Stomach smooth muscle (tissue), 2 donors: Measurements from ENCODE around the gene HSPA1L.

ENCODE experiments used
- H3K27ac ChIP-seq: one replicate; pipeline ENCODE4 v1.7.0; 2013; ENCODE audit warnings: mild to moderate bottlenecking, low read length, inconsistent platforms
- H3K27me3 ChIP-seq, 2 donors: one replicate each; pipeline ENCODE4 v1.7.0; 2013; ENCODE audit warnings: low read length in 2 of 2; ENCODE audit not compliant: insufficient read depth in 2 of 2, control insufficient read depth in 1 of 2
- H3K36me3 ChIP-seq, 2 donors: one replicate each; pipeline ENCODE4 v1.7.0; 2013; ENCODE audit warnings: low read length in 2 of 2; ENCODE audit not compliant: control insufficient read depth in 2 of 2, insufficient read depth in 2 of 2
- H3K4me1 ChIP-seq: one replicate; pipeline ENCODE4 v1.7.0; 2013; ENCODE audit warnings: low read length; ENCODE audit not compliant: control insufficient read depth, insufficient read depth
- H3K4me3 ChIP-seq, 2 donors: one replicate each; pipeline ENCODE4 v1.7.0; 2013; ENCODE audit warnings: low read length in 2 of 2
- H3K9ac ChIP-seq, 2 donors: one replicate each; pipeline ENCODE4 v1.7.0; 2013; ENCODE audit warnings: low read length in 2 of 2, mild to moderate bottlenecking in 1 of 2
- H3K9me3 ChIP-seq, 2 donors: one replicate each; pipeline ENCODE4 v1.7.0; 2013; ENCODE audit warnings: low read length in 2 of 2; ENCODE audit not compliant: control insufficient read depth in 2 of 2
- donor health status: healthy.
- donor health status: Pancreatic carcinoma.

Gene HSPA1L

DNA sequence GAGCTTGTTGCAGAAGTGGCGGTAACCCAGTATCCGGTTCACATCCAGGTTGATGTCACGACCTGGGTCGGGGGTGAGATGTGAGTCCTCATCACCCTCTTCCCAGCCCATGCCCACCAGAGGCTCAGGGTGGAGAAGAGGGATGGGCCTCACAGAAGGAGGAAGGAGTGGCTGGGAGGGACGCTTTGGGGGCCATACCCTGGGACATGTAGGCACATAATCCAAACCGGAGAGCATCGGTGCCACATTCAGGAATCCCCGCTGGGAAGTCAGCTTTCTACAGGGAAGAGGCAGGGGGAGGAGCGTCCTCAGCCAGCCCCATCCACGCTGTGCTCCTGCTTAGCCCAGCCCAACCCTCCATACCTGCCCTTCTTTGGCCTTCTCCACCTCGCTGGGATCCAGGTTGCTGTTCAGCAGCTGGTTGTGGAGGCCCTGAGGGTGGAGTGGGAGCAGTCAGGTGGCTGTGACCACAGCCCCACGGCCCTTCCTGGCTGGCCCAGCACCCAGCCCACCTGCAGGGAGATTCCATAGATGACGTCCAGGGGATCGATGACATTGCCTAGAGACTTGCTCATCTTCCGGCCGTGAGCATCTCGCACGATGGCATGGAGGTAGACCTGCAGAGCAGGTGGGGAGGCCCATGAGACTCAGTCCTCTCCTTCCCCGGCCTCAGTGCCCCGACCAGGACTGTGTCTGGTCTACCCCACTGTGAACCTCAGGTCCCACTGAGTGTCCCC lies 34.4 kb downstream of the HSPA1L start:
- H3K4me1 ChIP-seq, result peaks cover 9% of the 10 kb centered on the region
- H3K9me3 ChIP-seq, result no peaks in the 10 kb centered on the region
- no peak overlapping the region for H3K27ac ChIP-seq
- peaks cover 44 to 47% of the 10 kb centered on the region in 2 donors for H3K36me3 ChIP-seq
- no peak overlapping the region for H3K9ac ChIP-seq
- no peak overlapping the region for H3K4me3 ChIP-seq
- H3K27me3 ChIP-seq, result no peaks in the 10 kb centered on the region

- Histone ChIP-seq H3K4me3 (no peak overlapping the region), H3K9ac (no peak overlapping the region), H3K4me1 (peaks cover 9% of the 10 kb centered on the region), H3K27me3 (no peaks in the 10 kb centered on the region), H3K27ac (no peak overlapping the region), H3K9me3 (no peaks in the 10 kb centered on the region), H3K36me3 (peaks cover 37 to 40% of the 10 kb centered on the region in 2 donors)
These were observed 35.2 kb downstream of the HSPA1L start for GRCh38 chr6:31779908-31780307.

DNA sequence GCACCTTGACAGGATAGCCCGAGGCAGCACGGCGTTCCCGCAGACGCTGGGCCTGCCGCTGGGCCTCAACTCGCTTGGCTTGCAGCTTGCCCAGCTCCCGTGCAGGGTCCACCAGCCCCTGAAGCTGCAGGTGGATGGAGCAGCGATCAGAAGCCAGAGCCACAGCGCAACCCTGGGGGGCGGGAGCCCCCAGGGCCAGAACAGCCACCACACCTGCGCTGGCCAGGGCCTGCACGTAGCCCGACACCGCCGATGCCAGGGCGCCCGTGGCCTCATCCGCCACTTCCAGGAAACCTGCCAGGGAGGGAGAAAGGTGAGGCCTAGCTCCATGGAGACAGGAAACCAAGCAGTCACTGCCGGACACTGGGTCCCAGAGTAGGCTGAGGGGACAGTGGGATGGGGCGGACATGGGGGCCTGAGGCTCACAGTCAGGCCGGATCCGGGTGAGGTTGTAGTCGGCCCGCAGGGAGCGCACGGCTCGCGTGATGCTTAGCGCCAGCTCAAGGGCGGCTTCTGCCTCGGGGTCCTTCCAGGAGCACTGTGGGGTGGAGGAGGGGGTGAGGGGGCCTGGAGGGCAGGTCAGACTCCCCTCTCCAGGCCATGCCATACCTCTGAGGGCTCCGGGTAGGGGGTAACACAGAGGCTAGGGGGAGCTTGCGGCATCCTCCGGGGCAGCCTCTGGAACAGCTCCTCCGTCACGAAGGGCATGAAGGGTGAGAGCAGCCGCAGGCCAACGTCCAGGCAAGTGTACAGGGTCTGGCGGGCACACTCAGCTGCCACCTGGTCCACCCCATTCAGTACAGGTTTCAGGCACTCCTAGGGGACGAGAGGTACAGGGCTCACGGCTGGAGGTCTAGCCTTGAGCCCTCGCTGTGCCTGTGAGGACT lies 35.8 kb downstream of the HSPA1L start:
- Histone ChIP-seq H3K4me3 (no peak overlapping the region), H3K36me3 (peaks cover 31 to 33% of the 10 kb centered on the region in 2 donors), H3K27ac (no peak overlapping the region)

DNA sequence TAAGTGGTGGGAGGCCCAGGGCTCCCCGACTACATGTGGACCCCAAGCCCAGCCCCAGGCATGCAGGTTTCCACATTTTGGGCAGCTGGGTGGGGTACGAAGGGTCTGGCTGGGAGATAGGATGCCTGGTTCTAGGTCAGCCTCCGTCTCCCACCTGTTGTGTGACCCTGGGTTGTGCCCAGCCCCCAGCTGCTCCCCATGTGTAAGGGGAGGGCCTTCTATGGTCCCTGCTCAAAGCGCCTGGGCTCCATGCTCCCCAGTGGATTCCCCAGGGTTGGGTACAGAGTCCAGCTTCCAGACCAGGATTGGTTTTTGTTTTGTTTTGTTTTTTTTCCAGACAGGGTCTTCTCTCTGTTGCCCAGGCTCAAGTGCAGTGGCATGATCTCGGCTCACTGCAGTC lies 36.9 kb downstream of the HSPA1L start:
- H3K27ac ChIP-seq, result no peak overlapping the region
- no peaks in the 10 kb centered on the region for H3K9me3 ChIP-seq
- peaks cover 28% of the 10 kb centered on the region in 2 donors for H3K36me3 ChIP-seq
- no peak overlapping the region for H3K4me3 ChIP-seq
- no peaks in the 10 kb centered on the region for H3K27me3 ChIP-seq
- peaks cover 9% of the 10 kb centered on the region for H3K4me1 ChIP-seq
- H3K9ac ChIP-seq, result no peak overlapping the region

More for the DNA sequence above, 35.8 kb downstream of the HSPA1L start:
- H3K4me1 ChIP-seq, result peaks cover 9% of the 10 kb centered on the region
- H3K9ac ChIP-seq, result no peak overlapping the region
- no peaks in the 10 kb centered on the region for H3K27me3 ChIP-seq
- no peaks in the 10 kb centered on the region for H3K9me3 ChIP-seq

GRCh38 chr6:31777667-31778050 lies 37.4 kb downstream of the HSPA1L start:
- no peak overlapping the region for H3K4me3 ChIP-seq
- no peak overlapping the region for H3K27ac ChIP-seq
- no peaks in the 10 kb centered on the region for H3K27me3 ChIP-seq
- peaks cover 23 to 25% of the 10 kb centered on the region in 2 donors for H3K36me3 ChIP-seq
- no peaks in the 10 kb centered on the region for H3K9me3 ChIP-seq
- H3K4me1 ChIP-seq, result peaks cover 9% of the 10 kb centered on the region
- H3K9ac ChIP-seq, result no peak overlapping the region

GRCh38 chr6:31776989-31777666 lies 38.0 kb downstream of the HSPA1L start, which contains the start of gene VWA7:
VWA7 (minus strand) TSS chr6:31777328; CDS start chr6:31776779, 549 bp downstream.
- Histone ChIP-seq H3K27me3 (no peaks in the 10 kb centered on the region), H3K27ac (no peak within 1 kb of the TSS), H3K4me1 (peaks cover 9% of the 10 kb centered on the region), H3K4me3 (no peak within 1 kb of the TSS), H3K9me3 (no peaks in the 10 kb centered on the region), H3K9ac (peak within 1 kb of the TSS in 1 of 2 donors; percentile 36), H3K36me3 (peaks cover 19 to 21% of the 10 kb centered on the region in 2 donors)

GRCh38 chr6:31776485-31776988 lies 38.5 kb downstream of the HSPA1L start:
- no peak overlapping the region for H3K4me3 ChIP-seq
- no peaks in the 10 kb centered on the region for H3K9me3 ChIP-seq
- peaks cover 15 to 17% of the 10 kb centered on the region in 2 donors for H3K36me3 ChIP-seq
- H3K27ac ChIP-seq, result no peak overlapping the region
- H3K4me1 ChIP-seq, result peaks cover 9% of the 10 kb centered on the region
- H3K9ac ChIP-seq, result peak overlapping the region in 1 of 2 donors; percentile 36
- no peaks in the 10 kb centered on the region for H3K27me3 ChIP-seq

DNA sequence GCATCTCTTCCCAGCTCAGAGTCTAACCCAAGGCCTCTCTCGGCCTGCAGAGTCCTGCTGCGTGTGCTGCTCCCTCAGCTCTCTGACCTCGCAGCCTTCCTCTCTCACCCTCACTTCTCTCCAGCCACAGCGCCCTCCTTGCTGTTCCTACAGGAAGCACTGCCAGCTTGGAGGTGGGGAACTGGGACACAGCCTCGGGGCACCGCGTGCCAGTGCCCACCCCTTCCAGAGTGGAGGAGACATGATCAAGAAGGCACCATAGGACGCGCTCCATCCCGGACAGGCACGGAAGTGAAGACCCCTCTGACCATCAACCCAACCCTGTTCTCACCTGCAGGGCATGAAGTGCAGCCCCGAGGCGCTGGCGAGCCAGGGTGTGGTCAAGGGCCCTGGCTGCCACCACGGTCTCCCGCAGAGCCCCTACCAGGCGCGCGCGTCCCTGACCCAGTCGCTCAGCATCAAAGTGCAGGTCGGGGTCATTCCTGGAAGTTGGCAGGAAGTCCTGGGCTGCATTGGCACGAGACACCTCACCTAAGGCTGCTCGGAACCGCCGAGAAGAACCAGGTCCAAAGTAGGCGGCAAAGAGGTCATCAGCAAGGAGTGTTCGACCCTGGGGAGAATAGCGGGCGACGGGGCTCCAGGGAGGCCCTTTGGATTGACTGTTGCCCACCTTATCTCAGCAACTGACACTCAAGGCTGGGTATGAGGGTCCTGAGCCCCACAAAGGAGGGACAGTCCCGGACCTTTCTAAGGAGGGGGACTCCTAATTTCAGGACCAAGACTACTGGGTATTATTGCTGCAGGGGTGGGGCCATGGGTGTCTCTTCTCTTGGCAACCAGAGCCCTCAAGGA lies 39.2 kb downstream of the HSPA1L start:
- H3K4me1 ChIP-seq, result peaks cover 9% of the 10 kb centered on the region
- H3K9me3 ChIP-seq, result no peaks in the 10 kb centered on the region
- H3K27me3 ChIP-seq, result no peaks in the 10 kb centered on the region
- H3K36me3 ChIP-seq, result peaks cover 13 to 17% of the 10 kb centered on the region in 2 donors
- H3K9ac ChIP-seq, result no peak overlapping the region
- no peak overlapping the region for H3K27ac ChIP-seq
- H3K4me3 ChIP-seq, result no peak overlapping the region

DNA sequence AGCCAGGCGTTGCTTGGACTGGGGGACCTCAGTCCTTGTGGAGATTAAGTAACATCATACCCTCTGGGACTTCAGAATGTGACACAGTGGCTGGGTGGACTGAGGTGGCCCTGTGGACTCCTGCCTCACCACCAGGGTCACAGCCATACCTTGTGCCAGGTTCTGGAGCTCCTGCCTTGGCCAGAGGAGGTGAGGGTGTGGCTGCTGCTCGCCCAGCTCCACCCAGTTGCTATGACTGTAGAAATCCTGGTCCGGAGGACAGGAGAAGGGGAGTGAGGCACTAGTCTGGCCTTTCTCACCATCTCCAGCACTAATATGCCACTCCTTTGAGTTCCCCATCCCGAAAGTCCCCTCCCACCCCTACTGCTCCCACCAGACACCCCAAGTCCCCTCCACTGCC lies 39.9 kb downstream of the HSPA1L start:
- Histone ChIP-seq H3K27ac (no peak overlapping the region), H3K4me3 (no peak overlapping the region), H3K4me1 (peaks cover 9% of the 10 kb centered on the region), H3K36me3 (peaks cover 6 to 10% of the 10 kb centered on the region in 2 donors), H3K9ac (no peak overlapping the region), H3K27me3 (no peaks in the 10 kb centered on the region), H3K9me3 (no peaks in the 10 kb centered on the region)

DNA sequence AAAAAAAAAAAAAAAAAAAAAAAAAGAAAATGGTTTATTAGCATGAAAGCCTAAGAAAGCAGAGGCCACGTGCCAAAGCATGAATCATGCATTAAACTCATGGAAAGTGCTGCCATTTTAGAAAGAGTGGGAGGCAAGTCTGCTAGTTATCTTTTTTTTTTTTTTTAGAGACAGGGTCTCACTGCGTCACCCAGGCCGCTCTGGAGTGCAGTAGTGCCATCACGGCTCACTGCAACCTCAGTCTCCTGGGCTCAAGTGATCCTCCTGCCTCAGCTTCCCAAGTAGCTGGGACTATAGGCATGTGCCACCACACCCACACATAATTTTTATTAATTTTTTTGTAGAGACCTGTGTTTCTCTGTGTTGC lies 43.1 kb downstream of the HSPA1L start:
- Histone ChIP-seq H3K27me3 (no peaks in the 10 kb centered on the region), H3K4me1 (peaks cover 6% of the 10 kb centered on the region), H3K27ac (no peak overlapping the region), H3K4me3 (no peak overlapping the region), H3K36me3 (no peaks in the 10 kb centered on the region), H3K9ac (no peak overlapping the region), H3K9me3 (no peaks in the 10 kb centered on the region)
